GM19397 (cell line): ENCODE results near the gene SHC3.
A peak's percentile ranks its signal among the peaks of the same experiment; 100 is the strongest.

Experiments
- ATAC-seq: cut with Tn5 transposase; IDR thresholded peaks from one replicate; pipeline ENCODE4 v1.9.1; 2021; ENCODE audit warnings: mild to moderate bottlenecking, moderate library complexity; ENCODE audit not compliant: unreplicated experiment

Gene SHC3

DNA sequence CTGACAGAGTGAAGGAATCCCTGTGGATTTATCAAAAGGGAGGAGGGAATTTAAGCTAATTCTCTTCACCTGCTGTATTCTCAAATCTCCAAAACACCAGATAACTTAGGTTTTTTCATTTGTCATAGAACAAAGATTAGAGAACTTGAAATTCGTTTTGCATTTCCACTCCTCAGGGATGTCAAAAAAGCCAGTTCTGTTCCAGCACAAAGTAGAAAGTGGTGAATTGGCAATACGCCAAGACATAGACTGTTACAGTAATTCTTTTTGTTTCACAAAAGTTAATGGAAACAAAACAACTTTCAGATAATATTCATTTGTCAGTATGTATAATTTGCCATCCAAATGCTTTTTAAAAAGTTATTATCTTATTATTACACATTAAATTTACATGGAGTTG is 172.4 kb downstream of the SHC3 start:
- no peak for ATAC-seq

DNA sequence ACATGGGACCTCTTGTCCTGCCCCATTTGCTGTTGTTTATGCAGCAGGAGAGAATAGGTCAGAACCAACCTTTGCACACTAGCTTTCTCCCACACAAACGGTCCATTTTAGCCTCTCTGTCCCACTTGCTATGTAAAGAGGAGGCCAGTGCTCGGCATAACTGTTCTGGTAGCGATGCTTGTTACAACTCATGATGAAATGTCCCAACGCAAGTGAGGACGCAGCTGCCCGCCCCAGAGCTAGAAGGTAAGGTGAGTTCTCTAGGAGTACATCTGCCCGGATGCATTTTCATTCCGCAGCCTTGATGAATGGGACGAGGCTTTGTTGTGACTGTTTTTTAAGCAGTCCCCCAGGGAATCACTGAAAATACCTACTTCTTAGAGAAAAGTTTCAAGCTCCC is 173.3 kb downstream of the SHC3 start:
- no peak for ATAC-seq

DNA sequence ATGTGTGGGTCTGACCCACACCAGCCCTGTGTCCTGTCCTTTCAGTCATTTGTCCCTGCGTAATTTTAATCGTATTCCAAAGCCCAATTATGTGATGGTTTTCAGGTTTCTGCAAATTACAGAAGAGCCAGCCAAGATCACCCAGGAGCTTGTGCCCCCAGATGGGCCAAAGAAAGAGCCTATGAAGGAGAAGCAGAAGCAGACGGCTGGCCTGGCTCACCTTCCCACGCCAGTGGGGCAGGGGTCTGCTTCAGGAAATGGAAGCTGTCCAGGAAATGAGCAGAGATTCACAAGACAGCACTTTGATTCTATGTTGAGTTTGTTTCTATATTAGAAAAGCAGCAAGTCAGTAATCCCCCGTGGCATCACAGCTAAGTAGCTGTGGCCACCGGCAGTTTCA is 175.6 kb downstream of the SHC3 start:
- ATAC-seq: no peak

DNA sequence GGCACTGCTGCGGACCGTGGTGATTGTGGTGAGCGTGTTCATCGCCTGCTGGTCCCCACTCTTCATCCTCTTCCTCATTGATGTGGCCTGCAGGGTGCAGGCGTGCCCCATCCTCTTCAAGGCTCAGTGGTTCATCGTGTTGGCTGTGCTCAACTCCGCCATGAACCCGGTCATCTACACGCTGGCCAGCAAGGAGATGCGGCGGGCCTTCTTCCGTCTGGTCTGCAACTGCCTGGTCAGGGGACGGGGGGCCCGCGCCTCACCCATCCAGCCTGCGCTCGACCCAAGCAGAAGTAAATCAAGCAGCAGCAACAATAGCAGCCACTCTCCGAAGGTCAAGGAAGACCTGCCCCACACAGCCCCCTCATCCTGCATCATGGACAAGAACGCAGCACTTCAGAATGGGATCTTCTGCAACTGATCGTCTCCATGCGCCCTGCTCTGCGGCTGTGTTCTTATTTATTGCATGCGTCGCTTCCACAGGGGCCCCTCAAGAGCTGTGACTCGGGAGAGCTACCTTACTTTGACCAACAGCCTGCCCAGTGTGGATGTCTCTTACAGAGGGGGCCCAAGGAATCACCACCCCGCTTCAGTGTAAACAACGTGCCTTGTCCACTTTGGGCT is 176.6 kb downstream of the SHC3 start:
- ATAC-seq: no peak

DNA sequence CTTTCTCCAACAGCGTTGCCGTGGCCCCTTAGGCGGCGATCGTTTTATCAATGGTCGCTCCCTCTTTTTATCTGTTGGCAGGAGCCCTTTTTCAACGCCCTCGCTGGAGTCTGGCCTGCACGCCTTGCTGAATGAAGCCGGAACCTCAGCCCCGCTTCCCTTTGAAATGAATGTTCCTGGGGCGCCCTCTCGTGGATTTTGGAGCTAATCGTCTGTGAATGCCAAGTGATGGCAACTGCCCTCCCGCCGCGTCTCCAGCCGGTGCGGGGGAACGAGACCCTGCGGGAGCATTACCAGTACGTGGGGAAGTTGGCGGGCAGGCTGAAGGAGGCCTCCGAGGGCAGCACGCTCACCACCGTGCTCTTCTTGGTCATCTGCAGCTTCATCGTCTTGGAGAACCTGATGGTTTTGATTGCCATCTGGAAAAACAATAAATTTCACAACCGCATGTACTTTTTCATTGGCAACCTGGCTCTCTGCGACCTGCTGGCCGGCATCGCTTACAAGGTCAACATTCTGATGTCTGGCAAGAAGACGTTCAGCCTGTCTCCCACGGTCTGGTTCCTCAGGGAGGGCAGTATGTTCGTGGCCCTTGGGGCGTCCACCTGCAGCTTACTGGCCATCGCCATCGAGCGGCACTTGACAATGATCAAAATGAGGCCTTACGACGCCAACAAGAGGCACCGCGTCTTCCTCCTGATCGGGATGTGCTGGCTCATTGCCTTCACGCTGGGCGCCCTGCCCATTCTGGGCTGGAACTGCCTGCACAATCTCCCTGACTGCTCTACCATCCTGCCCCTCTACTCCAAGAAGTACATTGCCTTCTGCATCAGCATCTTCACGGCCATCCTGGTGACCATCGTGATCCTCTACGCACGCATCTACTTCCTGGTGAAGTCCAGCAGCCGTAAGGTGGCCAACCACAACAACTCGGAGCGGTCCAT is 177.4 kb downstream of the SHC3 start:
- peak; percentile 70 for ATAC-seq

DNA sequence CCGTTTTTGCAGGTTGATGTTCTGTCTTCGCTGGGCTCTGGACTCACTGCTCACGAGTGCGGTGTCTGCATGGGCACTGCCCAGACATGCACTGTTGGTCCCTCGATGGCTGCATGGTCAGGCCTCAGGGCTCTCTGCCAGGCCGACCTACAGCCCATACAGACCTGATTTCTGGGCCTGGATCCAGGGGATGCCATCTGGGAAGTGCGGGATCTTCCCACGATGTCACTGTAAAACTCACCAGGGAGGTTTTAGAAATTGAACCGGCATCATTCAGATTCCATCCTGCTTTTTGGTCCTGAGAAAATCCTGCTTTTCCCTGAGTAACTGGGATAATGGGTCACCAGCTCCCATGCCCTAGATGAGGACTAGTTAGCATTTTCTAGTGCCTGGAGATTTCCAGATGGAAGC is 178.2 kb downstream of the SHC3 start:
- ATAC-seq: no peak

DNA sequence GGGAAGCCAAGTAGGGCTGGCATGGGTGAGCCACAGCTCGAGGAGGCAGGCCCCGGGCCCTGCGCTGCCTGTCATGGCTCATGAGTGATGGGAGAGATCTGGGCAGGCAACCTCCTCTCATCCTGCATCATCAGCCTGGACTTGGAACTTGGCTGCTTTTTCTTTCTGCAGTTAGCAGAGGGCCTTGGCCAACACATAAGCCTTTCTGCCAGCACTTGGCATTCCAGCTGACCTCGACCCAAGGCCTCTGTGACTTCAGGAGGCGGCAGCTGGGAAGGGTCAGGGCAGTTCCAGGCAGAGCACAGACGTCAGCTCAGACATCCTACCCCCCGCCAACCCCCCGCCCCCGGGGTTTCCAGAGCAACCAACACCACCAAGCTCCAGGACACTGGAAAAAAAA is 179.7 kb downstream of the SHC3 start:
- ATAC-seq: no peak

DNA sequence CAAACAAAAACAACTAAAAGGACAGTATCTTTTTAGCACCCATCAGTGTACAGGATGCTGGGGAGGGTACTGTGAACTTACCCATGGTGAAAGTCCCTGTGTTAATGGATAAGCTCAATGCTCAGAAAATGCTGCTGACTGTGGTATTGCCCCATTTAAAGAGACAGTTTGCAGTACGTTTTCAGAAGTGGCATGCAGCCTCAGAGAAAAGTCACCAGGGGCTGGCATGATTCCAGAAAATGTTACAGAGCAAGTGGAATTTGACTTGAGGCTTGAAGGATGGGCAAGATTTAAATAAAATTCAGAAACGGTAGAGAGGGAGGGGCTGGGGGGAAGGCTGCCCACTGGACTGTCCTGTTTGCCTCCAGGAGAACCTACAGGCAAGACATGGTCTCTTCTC is 180.1 kb downstream of the SHC3 start:
- ATAC-seq: no peak

DNA sequence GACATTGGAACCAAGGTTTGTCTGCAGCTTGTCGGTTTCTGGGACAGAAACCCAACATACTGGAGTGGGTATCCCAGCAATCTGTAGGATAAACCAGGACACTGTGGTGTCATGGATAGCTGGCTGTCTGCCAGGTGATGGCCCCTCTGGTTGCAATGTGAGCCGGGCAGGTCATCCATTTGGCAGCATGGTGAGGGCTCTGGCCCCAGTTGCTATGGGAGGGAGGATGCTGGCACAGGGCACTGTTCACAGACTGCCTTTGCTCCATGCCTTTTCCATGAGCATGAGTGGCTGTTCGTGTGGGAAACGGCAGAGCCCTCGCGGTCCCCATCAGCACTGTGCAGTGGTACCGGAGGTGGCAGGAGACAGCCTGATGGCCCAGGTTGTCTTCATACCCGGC is 181.0 kb downstream of the SHC3 start:
- no peak for ATAC-seq

DNA sequence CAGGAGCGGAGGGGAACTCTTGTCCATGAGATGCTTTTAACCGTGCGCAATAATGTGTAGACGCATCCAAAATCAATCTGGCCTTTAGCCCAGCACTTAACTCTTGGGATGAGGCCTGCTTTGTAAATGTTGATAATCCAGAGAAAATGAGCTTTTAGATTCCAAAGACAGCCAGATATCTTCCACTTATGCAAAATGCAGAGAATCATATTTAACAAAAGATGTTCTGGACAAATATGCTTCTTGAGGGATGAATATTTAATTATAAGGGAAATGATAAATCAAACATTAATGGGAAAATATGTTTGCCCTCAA is 181.7 kb downstream of the SHC3 start:
- ATAC-seq: no peak

DNA sequence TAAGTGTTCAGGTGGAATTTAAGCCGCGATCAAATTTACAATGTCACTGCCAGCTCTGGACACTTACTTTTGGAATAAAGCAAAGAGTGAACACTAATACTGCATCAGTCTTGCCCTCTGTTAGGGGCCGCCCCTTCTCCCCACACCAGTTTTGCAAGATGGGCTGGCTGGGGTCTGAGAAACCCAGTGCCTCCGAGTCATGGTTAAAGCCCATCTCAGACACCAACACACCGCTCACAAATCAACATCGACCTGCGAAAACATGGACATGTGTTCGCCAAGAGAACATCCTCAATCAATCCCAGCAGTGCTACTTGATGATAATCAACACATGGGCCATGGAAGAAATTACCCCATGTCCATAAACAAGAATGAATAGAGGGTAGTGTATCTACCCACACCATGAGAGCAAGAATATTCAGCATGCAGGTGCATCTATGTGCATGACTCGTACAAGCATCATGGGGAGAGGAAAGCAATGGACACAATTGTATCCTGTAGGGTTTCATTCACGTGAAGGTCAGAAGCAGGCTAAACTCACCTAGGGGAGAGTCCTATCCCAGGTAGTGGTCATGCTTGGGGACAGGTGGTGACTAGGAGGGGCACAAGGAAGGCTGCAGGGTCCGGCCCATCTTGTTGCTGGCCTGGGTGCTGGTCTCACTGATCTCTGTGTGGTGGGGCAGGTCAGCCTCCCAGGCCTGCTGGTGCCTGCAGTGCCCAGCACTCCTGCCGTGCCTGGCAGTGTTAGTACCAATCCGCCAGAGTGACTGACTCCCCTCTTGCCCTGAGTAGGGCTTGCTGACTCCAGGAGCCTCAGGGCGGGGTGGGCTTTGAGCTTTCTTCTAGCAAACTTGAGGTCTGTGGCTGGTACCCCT is 182.3 kb downstream of the SHC3 start:
- no peak for ATAC-seq

DNA sequence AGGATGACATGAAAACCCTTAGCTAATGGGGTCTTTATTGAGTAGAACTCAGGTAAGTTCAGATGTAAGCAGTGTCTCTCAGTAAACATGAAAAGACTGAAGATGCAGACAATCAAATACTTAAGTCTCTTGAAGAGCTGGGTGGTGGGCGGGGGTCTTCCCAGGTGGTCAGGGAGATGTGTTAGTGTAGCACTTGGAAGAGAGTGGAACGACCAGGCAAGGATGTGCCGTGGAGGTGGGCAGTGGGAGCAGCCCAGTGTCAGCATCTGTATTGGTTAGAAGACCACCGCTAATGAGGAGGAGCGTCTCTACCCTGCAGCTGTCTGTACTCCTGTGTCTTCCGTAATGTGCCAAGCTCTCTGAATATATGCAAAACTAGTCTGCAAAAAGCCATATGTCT is 183.0 kb downstream of the SHC3 start:
- ATAC-seq: no peak

DNA sequence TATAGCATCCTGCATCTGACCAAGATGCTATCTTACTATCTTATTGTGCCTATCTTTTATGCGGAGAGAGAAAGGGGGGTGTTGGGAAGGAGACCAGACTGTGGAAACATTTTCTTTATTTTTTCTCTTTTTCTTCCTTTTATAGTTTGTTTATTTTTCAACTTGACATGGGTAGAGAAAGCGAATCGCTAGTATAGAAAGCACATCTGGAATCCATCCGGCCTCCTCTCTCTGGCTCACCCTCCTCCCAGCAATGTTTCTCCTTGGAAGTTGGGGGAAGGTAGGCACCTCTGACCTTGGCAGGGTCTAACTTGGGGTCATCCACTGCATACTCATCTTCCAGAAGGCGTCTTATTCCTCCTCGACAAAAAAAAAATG is 183.4 kb downstream of the SHC3 start:
- no peak for ATAC-seq

DNA sequence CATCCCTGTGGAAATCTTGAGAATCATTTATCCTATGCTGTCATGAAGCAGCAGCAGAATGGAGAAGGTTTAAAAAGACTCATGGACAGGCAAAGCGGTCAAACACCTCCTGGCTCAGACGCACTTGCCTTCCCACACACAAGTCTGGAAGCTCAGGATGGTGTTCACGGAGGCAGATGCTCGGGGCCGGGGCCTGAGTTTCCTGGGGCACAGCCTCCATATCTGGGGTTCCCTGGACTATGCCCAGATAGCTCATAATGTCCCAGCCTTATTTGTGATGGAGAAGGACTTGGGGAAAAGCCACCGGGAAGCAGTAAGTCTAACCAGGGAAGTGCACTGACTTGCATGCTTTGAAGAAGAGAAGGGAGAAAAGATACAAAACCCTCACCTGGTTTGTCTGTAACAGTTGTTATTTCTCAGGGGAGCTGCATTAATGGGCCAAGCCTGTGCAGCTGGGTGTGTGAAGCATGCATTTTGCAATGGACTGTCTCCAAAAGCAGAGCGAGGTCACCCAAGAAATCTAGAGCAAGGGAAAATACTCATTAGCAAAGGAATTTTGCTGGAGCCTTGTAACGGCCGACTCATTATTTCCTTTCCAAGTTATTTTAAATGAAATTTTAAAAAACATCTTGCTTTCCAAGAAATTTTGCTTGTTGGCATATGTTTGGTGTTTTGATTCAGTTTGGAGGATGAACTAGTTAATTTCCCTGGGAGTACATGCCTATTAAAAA is 184.0 kb downstream of the SHC3 start:
- no peak for ATAC-seq

DNA sequence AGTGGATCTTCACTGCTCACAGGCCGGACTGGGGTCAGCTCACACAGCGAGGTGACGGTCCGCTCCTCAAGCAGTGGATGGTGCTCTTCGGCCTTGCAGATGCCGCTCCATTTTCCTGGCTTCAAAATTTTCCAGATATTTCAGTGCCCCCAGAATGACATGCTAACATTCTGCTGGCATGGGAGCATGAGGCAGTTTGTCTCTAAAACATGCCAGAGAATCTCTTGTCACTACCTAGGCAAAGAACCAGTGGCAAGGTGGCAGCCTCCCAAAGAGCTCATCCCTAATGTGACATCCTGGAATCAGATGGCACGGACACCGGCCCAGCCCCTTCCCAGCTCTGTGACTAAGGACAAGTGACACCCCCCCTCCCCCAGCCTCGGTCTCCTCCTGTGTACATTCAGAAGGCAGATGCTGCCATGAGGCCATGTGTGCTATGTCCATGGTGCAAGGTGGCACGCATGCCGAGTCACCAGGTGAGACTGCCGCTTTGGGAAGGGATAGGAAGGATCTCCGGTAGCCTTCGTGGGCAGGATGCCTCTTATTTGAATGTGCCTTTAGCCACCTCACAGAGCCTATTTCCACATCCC is 184.7 kb downstream of the SHC3 start:
- ATAC-seq: no peak

DNA sequence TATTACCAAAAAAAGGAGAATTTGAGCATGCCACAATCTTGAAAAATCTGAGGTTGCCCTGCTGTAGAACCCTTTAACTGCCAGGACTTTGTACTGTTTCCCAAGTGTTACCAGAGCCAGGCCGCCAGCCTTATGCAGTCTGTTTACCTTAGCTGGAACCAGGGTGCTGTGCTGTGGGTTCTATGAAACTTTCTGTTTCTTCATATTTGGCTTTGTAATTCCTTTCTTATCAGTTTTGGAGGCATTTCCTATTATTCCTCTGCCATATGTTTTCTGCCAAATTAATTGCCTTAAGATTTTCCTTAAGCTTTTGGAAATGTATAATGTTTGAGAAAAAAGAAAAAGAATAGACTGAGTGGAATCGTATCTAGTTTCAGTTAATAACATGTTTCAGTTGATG is 185.3 kb downstream of the SHC3 start:
- no peak for ATAC-seq

DNA sequence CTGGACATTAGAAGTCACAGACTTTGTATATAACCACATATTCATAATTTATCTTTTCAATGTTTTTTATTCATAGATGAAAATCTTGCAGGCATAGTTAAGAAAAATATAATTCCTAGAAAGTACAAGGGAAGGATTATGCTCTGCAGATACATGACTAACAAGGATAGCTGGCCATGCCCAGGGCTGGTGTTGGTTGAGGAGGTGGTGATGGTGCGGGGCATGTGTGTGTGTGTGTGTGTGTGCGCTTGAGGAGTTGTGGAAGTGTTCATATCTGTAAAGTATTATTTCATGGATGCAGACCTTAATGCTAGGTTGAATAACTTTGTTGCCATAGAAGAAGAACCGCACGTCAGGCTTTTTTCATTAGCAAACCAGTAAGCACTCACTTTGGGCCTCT is 186.1 kb downstream of the SHC3 start:
- ATAC-seq: no peak

DNA sequence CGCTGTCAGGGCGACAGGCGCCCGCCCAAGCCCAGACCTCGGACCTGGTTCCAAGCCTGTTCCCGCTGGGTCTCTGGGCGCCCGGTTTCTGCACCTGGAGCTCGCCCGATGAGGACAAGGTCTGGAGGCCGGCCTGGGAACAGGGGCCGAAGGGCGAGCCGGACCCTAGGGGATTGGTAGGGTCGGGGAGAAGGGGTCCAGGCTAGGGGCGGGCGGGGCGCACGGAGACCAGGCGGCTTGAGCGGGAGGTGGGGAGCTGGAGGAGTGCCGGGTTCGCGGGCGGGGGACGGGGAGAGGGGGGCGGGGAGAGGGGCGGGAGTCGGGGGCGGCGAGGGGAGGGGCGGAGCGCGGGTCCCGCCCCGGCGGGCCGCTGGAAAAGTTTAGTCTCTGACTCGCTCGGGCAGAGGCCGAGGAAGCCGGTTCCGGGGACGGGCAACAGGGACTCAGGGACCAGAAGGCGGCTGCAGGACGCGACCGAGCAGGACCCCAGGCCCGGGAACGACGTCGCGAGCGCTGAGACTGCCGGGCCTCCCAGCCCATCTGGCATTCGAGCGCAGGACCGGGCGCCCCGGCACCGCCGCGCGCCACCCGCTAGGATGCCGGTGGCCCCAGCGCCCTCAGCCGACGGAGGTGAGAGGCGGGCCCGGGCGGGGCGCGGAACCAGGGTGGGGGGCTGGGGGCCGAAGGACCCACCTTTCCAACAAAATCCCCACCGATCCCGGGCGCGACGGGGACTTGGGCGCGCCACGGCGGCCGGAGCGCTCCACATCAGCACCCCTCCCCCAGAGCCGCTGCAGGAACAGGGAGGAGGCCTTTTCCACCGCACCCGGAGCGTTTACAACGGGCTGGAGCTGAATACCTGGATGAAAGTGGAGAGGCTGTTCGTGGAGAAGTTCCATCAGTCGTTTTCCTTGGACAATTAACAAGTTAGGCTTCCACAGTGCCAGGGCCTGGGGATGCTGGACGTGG is 187.3 kb downstream of the SHC3 start, which contains the start of gene S1PR3:
TSS of gene S1PR3 (plus strand) at position 403 of the 969 bp plus-strand sequence. CDS start 9,733 bp downstream, outside the sequence.
- no peak for ATAC-seq

DNA sequence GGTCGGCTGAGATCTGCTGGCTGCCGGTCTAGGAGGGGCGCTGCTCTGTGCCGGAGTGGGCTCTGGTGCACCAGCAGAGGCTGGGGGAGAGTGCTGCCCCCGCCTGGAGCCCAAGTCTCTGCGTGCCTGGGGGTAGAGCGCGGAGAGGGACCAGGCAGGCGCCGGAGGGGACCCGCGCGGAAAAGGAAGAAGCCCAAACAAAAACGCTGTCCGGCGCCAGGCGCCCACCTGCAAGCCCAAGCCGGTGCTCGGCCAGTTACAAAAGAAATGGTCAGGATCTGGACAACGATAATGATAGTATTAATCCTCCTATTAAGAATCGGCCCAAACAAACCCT is 187.9 kb downstream of the SHC3 start:
- no peak for ATAC-seq
